A172 (cell line): Measurements from ENCODE around the gene PANK1. TPM values are rescaled to one million over a fixed set of nuclear protein-coding genes. Genes with fewer than 3 reads are reported as not detected.
A peak's percentile ranks its signal among the peaks of the same experiment; 100 is the strongest.

ENCODE experiments used
- DNase-seq: peaks from one replicate; pipeline ENCODE4 v3.0.0-alpha.2; 2015; ENCODE audit warnings: low spot score
- total RNA-seq: library from RNA; depleted of rRNA; stranded (reverse); fragments of >200 nt; shearing (Covaris generic); gene quantifications from 2 replicates; pipeline ENCODE4 v1.2.3, GENCODE V29; 2014; rRNA removed

Gene PANK1
- 5.3 and 6.2 TPM in 2 replicates for total RNA-seq

- peak; percentile 53 for DNase-seq
Observed at GRCh38 chr10:89644967-89645741, at the start of gene PANK1. PANK1 (minus strand) TSS chr10:89645242; CDS start chr10:89644891, 351 bp downstream.

- DNase-seq = no peak
Observed at GRCh38 chr10:89693176-89693575, 48.1 kb upstream of the PANK1 start.

- DNase-seq = no peak
Observed at GRCh38 chr10:89692416-89692815, 47.4 kb upstream of the PANK1 start.

- DNase-seq = no peak
Observed at GRCh38 chr10:89690027-89690426, 45.0 kb upstream of the PANK1 start.

GRCh38 chr10:89685936-89686335, 40.9 kb upstream of the PANK1 start:
- no peak for DNase-seq

GRCh38 chr10:89684604-89685003, 39.6 kb upstream of the PANK1 start:
- peak; percentile 18 for DNase-seq

GRCh38 chr10:89683883-89684282, 38.8 kb upstream of the PANK1 start:
- no peak for DNase-seq

GRCh38 chr10:89679986-89680385, 34.9 kb upstream of the PANK1 start:
- DNase-seq = no peak

GRCh38 chr10:89677341-89677740, 32.3 kb upstream of the PANK1 start:
- DNase-seq = no peak

- DNase-seq = no peak
Observed at GRCh38 chr10:89670926-89671325, 25.9 kb upstream of the PANK1 start.

GRCh38 chr10:89669985-89670384, 24.9 kb upstream of the PANK1 start:
- DNase-seq = no peak

- no peak for DNase-seq
Observed at GRCh38 chr10:89668386-89669071, 23.5 kb upstream of the PANK1 start.

GRCh38 chr10:89666138-89666537, 21.1 kb upstream of the PANK1 start:
- DNase-seq = no peak

- no peak for DNase-seq
Observed at GRCh38 chr10:89665302-89665701, 20.3 kb upstream of the PANK1 start.

- no peak for DNase-seq
Observed at GRCh38 chr10:89664203-89664602, 19.2 kb upstream of the PANK1 start.

GRCh38 chr10:89663144-89663543, 18.1 kb upstream of the PANK1 start:
- no peak for DNase-seq

GRCh38 chr10:89662596-89662995, 17.6 kb upstream of the PANK1 start:
- DNase-seq = no peak

GRCh38 chr10:89659143-89660131, 14.4 kb upstream of the PANK1 start:
- no peak for DNase-seq

GRCh38 chr10:89657302-89657701, 12.3 kb upstream of the PANK1 start:
- DNase-seq = no peak

GRCh38 chr10:89655722-89656121, 10.7 kb upstream of the PANK1 start:
- no peak for DNase-seq

- DNase-seq = peak; percentile 82
Observed at GRCh38 chr10:89653410-89653869, 8.4 kb upstream of the PANK1 start.

GRCh38 chr10:89652806-89653370, 7.8 kb upstream of the PANK1 start:
- DNase-seq = no peak
